Measurements from ENCODE around the gene MIA3.

Gene MIA3

GRCh38 chr1:222618001-222618879 is at the start of gene MIA3:
TSS of gene MIA3 (plus strand) at chr1:222618097. CDS start at chr1:222618111, 14 bp downstream.
- TF ChIP-seq CTCF (IDR thresholded peaks at IDR 0.05; ENCODE audit: insufficient read depth, low read depth, low read length, missing control alignments), result no peak
- peak within 1 kb of the TSS; percentile 64 for H3K4me3 ChIP-seq (ENCODE audit: low read depth, low read length)
- DNase-seq (ENCODE audit: low read depth), result peak; percentile 26

GRCh38 chr1:222570837-222571236 is 47.1 kb upstream of the MIA3 start:
- DNase-seq (ENCODE audit: low read depth), result no peak
- TF ChIP-seq CTCF (IDR thresholded peaks at IDR 0.05; ENCODE audit: insufficient read depth, low read depth, low read length, missing control alignments), result no peak
- H3K4me3 ChIP-seq (ENCODE audit: low read depth, low read length), result no peak overlapping the region

GRCh38 chr1:222579316-222579715 is 38.6 kb upstream of the MIA3 start:
- DNase-seq (ENCODE audit: low read depth), result no peak
- no peak for TF ChIP-seq CTCF (IDR thresholded peaks at IDR 0.05; ENCODE audit: insufficient read depth, low read depth, low read length, missing control alignments)
- no peak overlapping the region for H3K4me3 ChIP-seq (ENCODE audit: low read depth, low read length)

- no peak for TF ChIP-seq CTCF (IDR thresholded peaks at IDR 0.05; ENCODE audit: insufficient read depth, low read depth, low read length, missing control alignments)
- H3K4me3 ChIP-seq (ENCODE audit: low read depth, low read length), result no peak overlapping the region
- DNase-seq (ENCODE audit: low read depth), result peak; percentile 41
Measured at GRCh38 chr1:222582099-222582774, 35.7 kb upstream of the MIA3 start.

GRCh38 chr1:222583079-222583478 is 34.8 kb upstream of the MIA3 start:
- no peak overlapping the region for H3K4me3 ChIP-seq (ENCODE audit: low read depth, low read length)
- DNase-seq (ENCODE audit: low read depth), result peak; percentile 68
- no peak for TF ChIP-seq CTCF (IDR thresholded peaks at IDR 0.05; ENCODE audit: insufficient read depth, low read depth, low read length, missing control alignments)

- H3K4me3 ChIP-seq (ENCODE audit: low read depth, low read length), result no peak overlapping the region
- DNase-seq (ENCODE audit: low read depth), result no peak
- TF ChIP-seq CTCF (IDR thresholded peaks at IDR 0.05; ENCODE audit: insufficient read depth, low read depth, low read length, missing control alignments), result no peak
Measured at GRCh38 chr1:222586842-222587241, 31.1 kb upstream of the MIA3 start.

Measured in GM12865 (cell line).